ENCODE results near the gene TLE4. TPM values are rescaled to one million over a fixed set of nuclear protein-coding genes. Genes with fewer than 3 reads are reported as not detected.
A peak's percentile ranks its signal among the peaks of the same experiment; 100 is the strongest.

Gene TLE4
- total RNA-seq, 1 experiment from 2014 or later, result 8.7 TPM

GRCh38 chr9:79719989-79720388, 148.2 kb downstream of the TLE4 start:
- no peaks in the 10 kb centered on the region for H3K4me1 Mint-ChIP-seq (ENCODE audit: insufficient read depth, unreplicated experiment)
- no TSS peak for BruUV-seq (replicated peaks)
- TF ChIP-seq CTCF (IDR thresholded peaks at IDR 0.05; ENCODE audit: unreplicated experiment), result no peak
- H3K27ac Mint-ChIP-seq (ENCODE audit: low read depth, unreplicated experiment), result no peak overlapping the region
- no peaks in the 10 kb centered on the region for H3K27me3 Mint-ChIP-seq (ENCODE audit: insufficient read depth, unreplicated experiment)
- DNase-seq (ENCODE audit: unreplicated experiment), result no peak
- H3K36me3 Mint-ChIP-seq (ENCODE audit: insufficient read depth, unreplicated experiment), result peaks cover 45% of the 10 kb centered on the region
- intact Hi-C loops (cut with micrococcal nuclease), result no loop called here
- CTCF ChIA-PET, result interaction anchor here (0.6 kb wide), 1 partner anchor 556 kb away, joined by 3 read pairs; no protein-coding TSS in a partner anchor
- no peaks in the 10 kb centered on the region for H3K9me3 Mint-ChIP-seq (ENCODE audit: unreplicated experiment)
- no peak overlapping the region for H3K4me3 Mint-ChIP-seq (ENCODE audit: unreplicated experiment)
- POLR2A ChIA-PET, result no interaction called here

GRCh38 chr9:79731171-79731890, 159.6 kb downstream of the TLE4 start:
- intact Hi-C loops (cut with micrococcal nuclease), result no loop called here
- Mint-ChIP-seq H3K36me3 (ENCODE audit: insufficient read depth, unreplicated experiment) (peaks cover 17% of the 10 kb centered on the region), H3K27ac (ENCODE audit: low read depth, unreplicated experiment) (no peak overlapping the region), H3K27me3 (ENCODE audit: insufficient read depth, unreplicated experiment) (no peaks in the 10 kb centered on the region), H3K4me3 (ENCODE audit: unreplicated experiment) (no peak overlapping the region), H3K4me1 (ENCODE audit: insufficient read depth, unreplicated experiment) (no peaks in the 10 kb centered on the region), H3K9me3 (ENCODE audit: unreplicated experiment) (peaks cover 15% of the 10 kb centered on the region)
- TF ChIP-seq CTCF (IDR thresholded peaks at IDR 0.05; ENCODE audit: unreplicated experiment), result no peak
- ChIA-PET POLR2A (no interaction called here), CTCF (interaction anchor here (0.5 to 0.9 kb wide), 2 partner anchors 17 to 114 kb away, joined by 3 to 6 read pairs; no protein-coding TSS in a partner anchor)
- DNase-seq (ENCODE audit: unreplicated experiment), result peak; percentile 4
- no TSS peak for BruUV-seq (replicated peaks)

GRCh38 chr9:79735023-79735779, 163.4 kb downstream of the TLE4 start:
- CTCF ChIA-PET, result interaction anchor here (0.6 kb wide), 1 partner anchor 31 kb away, joined by 3 read pairs; no protein-coding TSS in a partner anchor
- Mint-ChIP-seq H3K9me3 (ENCODE audit: unreplicated experiment) (peaks cover 16% of the 10 kb centered on the region), H3K27me3 (ENCODE audit: insufficient read depth, unreplicated experiment) (no peaks in the 10 kb centered on the region), H3K36me3 (ENCODE audit: insufficient read depth, unreplicated experiment) (peaks cover 6% of the 10 kb centered on the region), H3K4me3 (ENCODE audit: unreplicated experiment) (no peak overlapping the region), H3K4me1 (ENCODE audit: insufficient read depth, unreplicated experiment) (no peaks in the 10 kb centered on the region), H3K27ac (ENCODE audit: low read depth, unreplicated experiment) (no peak overlapping the region)
- TF ChIP-seq CTCF (IDR thresholded peaks at IDR 0.05; ENCODE audit: unreplicated experiment), result no peak
- POLR2A ChIA-PET, result no interaction called here
- no TSS peak for BruUV-seq (replicated peaks)
- DNase-seq (ENCODE audit: unreplicated experiment), result no peak
- intact Hi-C loops (cut with micrococcal nuclease), result no loop called here

GRCh38 chr9:79736051-79736450, 164.3 kb downstream of the TLE4 start:
- H3K27me3 Mint-ChIP-seq (ENCODE audit: insufficient read depth, unreplicated experiment), result no peaks in the 10 kb centered on the region
- H3K36me3 Mint-ChIP-seq (ENCODE audit: insufficient read depth, unreplicated experiment), result peaks cover 6% of the 10 kb centered on the region
- no peak for TF ChIP-seq CTCF (IDR thresholded peaks at IDR 0.05; ENCODE audit: unreplicated experiment)
- no peak for DNase-seq (ENCODE audit: unreplicated experiment)
- H3K9me3 Mint-ChIP-seq (ENCODE audit: unreplicated experiment), result peaks cover 16% of the 10 kb centered on the region
- no TSS peak for BruUV-seq (replicated peaks)
- ChIA-PET POLR2A (no interaction called here), CTCF (interaction anchor here (0.6 kb wide), 2 partner anchors 69 to 164 kb away, joined by 3 read pairs; no protein-coding TSS in a partner anchor)
- no peak overlapping the region for H3K4me3 Mint-ChIP-seq (ENCODE audit: unreplicated experiment)
- no peaks in the 10 kb centered on the region for H3K4me1 Mint-ChIP-seq (ENCODE audit: insufficient read depth, unreplicated experiment)
- intact Hi-C loops (cut with micrococcal nuclease), result no loop called here
- no peak overlapping the region for H3K27ac Mint-ChIP-seq (ENCODE audit: low read depth, unreplicated experiment)
